ENCODE data around the gene NEK2.
A peak's percentile ranks its signal among the peaks of the same experiment; 100 is the strongest.
"Not testable (repeated sequence)": the region's sequence is repeated elsewhere in the genome, so short reads cannot be mapped to it uniquely, and the experiment has no call there.

The NEK2 gene

DNA sequence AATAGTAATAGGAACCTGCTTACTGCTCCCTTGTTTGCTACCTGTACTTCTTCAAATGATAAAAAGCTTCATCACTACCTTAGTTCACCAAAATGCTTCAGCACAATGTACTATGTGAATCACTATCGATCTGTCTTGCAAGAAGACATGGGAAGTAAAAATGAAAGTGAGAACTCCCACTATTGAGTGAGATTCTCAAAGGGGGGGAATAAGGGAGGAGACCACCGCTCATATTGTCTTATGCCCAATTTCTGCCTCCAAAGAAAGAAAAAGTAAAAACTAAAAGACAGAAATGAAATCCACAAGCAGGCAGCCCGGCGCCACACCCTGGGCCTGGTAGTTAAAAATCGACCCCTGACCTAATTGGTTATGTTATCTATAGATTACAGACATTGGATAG is 18.5 kb upstream of the NEK2 start:
- DNase-seq = not testable (repeated sequence)

DNA sequence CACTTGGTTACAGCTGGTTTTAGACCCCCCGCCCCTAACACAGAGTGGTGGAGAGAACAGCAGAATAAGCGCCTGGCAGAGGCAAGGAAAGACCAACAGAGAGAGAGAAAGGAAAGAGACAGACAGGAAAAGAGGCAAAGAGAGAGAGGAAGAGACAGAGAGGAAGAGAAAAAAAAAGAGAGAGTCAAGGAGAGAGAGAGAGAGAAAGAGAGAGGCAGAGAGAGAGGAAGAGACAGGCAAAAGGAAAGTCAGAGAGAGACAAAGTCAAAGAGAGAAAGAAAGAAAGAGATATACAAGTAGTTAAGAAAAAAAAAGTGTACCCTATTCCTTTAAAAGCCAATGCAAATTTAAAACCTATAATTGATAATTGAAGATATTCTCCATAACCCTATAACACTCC is 13.0 kb upstream of the NEK2 start:
- no peak for DNase-seq

DNA sequence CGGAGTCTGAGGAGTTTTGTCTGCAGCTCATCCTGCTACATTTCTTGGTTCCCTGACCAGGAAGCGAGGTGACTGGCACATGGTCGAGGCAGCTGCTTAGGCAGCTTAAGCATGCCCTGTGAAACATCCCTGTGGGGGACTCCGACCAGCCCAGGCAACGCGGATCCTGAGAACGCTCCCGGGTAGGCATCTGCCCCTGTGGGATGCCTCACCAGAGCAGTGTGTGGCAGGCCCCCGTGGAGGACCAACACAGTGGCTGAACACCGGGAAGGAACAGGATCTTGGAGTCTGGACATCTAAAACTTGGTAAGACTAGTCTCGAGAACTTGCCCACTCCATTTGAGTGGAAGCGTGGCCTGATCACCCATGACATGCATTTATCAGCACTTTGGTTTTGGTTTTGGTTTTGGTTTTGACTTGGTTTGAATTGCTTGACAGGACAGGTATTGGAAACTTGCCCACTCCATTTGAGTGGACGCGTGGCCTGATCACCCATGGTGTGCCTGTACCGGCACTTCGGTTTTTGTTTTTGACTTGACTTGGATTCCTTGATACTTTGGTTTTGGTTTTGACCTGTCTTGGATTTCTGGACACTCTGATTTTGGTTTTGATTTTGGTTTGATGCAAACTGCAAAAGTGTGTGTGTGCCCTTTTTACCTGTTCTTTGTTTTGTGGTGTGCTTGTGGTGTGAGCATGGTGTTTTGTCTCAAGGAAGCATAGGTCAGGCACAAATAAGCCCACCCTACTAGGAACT is 12.2 kb upstream of the NEK2 start:
- DNase-seq = no peak

DNA sequence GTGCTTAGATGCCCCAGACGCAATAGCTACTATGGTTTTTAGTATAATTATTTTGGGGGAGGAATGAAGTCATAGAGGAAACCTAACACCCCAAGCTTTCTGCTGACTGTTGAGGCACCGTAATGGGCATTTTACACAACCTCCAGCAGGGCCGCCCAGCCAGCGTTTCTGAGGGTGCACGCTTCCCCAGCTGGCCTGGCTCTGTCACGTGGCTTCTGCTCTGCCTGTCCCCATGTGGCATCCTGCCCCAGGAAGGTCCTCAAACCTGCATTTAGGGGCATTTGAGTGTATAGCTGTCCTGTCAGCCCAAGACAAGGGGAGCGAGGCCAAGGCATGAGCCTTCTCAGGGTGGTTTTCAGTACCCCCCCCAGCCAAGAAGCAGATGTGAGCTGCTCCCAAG is 10.4 kb upstream of the NEK2 start:
- no peak for DNase-seq

DNA sequence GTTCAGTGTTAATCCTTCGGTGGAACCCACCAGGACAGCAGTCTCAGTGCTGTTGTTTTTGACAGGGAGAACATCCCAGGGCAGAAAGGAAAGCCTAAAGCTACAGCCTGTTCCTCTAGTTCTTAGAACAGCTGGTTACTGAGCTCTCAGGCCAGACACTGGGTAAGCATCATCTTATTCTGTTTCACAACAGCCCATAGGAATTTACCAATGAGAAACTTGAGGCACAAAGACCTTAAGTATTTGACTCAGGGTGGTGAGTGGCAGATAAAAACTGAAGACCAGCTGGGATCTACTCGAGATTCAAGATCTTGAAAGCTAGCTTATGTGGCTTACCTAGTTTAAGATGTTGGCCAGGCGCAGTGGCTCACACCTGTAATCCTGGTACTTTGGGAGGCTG is 9.4 kb upstream of the NEK2 start:
- DNase-seq = no peak

DNA sequence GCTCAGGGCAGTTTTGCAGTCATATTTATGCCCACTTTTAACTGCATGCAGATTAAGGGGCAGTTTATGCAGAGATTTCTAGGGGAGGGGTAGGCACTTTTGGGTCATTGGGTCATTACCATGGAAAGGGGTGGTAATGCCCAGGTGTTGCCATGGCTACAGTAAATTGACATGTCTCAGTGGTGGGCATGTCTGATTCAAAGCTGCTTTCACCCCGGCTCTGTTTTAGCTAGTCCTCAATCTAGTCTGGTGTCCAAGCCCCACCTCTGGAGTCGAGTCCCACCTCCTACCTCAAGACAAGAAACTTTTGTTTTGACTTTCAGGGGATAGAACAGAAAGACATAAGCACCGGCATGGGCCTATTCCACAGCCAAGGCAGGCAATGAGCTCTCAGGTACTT is 8.9 kb upstream of the NEK2 start:
- no peak for DNase-seq

DNA sequence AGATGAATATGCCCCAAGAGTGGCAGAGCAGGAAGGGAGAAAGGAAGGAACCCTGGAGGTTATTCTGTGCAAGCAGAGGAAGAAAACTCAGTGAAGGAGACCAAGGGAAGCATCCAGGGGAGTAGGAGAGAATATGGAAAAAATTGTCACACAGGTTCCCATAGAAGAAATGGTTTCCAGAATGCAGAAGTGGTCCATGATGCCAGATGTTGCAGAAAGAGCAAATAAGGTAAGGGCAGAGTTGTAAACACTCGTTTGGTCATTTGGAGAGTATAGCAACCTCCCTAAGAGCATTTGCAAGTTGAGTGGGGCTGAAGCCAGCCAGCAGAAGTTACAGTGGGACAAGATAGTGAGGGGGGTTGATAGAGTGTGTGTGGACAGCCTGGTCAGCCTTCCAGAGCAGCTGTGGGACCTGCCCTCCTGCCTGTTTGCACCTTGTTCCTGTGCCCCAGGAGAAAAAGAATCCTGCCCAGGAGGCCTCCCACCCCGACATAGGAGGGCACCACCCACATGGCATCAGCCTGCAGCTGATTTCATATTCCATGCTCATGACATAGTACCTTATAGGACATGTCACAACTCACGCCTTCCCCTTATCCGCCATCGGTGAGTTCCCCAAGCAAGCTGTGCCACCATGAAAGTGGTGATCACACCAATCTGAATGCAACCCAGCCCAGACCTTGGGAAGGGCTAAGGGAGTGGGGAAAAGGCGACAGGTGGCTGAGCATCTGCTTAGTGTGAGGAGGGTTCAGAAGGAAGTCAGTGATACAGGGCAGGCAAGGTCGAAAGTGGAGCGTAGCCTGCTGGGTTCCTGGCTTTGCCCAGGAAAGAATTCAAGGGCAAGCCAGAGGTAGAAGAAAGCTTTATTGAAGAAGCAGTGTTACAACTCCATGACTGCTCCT is 8.2 kb upstream of the NEK2 start:
- DNase-seq = no peak

DNA sequence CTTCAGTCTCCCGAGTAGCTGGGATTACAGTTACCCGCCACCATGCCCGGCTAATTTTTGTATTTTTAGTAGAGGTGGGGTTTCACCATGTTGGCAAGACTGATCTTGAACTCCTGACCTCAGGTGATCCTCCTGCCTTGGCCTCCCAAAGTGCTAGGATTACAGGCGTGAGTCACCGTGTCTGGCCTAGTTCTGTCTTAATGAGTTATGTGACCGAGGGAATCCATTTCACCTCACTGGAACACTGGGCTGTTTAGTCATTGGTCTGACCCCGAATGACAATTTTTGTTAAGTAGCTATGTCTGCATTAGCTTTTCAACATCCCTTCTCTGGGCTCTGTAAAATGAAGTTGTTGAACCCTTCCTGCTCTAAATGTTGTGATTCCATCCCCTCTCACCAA is 6.8 kb upstream of the NEK2 start:
- DNase-seq = not testable (repeated sequence)

DNA sequence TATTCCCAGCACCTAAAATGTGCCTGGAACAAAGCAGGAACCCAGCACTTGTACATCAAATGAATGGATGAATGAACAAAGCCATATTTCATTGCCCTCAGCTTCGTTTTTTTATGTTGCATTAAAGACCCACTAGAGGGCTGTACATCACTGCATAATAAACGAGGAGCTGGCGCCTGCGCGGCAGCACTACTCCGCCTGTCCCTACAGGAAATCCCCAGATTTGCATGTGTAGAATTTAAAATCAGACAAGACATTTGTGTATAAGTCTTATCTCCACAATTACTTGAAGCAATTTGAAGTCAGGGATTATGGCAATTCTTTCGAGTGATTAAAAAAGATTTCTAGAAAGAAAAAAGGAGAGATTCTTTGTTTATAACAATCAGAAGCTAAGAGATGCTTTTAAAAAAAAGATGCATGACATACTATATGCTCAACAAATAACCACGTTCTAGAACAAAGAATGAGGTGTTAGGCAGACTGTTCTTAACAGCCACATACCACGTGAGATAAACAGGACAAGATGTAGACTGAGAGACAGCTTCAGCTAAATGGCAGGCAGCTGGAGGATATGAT is 5.4 kb upstream of the NEK2 start:
- DNase-seq = peak in 1 of 2 donors; percentile 79

DNA sequence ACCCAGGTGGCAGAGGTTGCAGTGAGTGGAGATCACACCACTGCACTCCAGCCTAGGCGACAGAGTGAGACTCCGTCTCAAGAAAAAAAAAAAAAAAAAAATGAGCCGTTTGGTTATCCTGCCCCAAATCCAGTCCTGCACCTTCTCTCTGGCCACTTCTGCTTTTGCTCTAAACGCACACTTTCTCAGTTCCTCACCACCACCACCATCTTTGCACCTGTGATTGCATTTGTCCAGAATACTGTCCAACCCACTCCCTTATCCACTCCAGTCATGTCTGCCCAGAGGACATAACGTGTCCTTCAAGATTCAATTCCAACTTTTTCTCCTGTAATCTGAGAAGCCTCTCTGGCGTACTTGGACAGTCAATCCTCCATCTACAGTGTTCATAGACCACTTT is 2.2 kb upstream of the NEK2 start:
- no peak for DNase-seq

DNA sequence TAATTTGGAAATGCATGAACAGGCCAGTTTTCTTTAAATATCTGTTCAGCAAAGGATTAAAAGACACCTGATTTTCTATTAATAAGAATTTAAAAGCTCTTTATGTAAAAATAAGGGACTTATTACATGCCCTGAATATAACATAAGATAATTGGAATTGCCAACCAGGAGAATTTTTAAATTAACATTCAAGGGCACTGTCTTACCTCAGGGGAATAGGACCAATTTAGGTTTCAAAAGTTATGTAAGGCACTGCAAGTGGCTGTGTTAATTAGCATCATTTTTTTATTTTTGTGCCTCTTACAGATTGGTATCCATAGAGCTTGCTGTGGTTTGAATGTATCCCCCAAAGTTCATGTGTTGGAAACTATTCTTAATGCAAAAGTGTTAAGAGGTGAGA is 1.3 kb upstream of the NEK2 start:
- DNase-seq = no peak

DNA sequence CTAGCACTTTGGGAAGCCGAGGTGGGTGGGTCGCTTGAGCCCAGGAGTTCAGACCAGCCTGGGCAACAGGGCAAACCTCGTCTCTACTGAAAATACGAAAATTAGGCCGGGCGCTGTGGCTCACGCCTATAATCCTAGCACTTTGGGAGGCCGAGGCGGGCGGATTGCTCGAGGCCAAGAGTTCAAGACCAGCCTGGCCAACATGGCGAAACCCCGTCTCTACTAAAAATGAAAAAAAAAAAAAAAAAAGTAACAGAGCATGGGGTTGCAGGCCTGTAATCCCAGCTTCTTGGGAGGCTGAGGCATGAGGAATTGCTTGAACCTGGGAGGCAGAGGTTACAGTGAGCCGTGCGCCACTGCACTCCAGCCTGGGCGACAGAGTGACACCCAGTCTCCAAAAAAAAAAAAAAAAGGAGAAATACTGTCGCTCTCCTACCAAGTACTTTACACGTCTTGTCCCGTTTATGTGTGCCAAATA is 724 bp upstream of the NEK2 start:
- DNase-seq = no peak

DNA sequence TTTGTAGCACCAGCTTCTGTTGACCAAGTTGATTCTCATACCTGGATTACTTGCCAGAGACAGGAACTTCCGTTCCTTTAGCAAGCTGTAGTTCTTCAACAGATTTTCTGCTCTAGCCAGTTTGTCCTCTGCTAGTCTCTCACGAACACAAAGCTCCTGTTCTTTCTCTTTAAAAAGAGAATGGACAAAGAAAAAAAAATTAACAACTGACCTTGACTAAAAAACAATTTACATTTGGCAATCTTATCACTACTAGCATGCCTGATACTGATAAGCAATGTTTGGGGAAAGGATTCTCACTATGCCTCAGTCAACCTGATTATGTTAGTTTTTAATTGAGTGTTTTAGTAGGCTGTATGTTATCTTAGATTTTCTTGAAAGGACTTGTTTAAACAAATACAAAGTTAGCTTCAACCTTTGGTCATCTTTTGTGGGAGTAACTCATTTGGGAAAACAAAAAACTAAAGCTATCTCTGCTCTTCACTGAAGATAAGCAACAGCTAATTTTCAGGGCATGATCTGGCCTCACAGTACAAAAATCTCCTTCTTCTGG is 8.3 kb downstream of the NEK2 start:
- DNase-seq = no peak

DNA sequence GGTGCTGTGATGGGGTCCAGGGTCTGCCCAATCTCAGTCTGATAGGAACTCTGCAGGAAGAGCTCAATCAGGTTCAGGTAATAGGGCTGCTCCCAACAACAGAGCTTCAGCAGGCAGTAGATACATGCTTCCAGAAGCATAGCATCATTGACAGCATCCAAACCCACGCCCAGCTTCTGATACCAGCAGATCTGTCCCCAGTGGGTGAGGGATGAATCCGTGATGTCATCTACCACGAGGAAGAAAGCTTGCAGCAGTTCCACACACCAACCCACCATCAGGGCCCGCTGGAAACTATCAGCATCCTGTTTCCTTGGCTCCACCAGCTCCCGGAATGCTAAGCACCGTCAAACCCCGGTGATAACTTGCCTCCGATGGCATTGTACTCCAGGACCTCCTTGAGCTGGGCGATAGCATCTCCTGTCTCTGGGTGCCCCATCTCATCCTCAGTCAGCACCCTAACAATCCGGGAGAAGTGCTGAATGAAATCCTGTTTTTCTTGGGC is 14.7 kb downstream of the NEK2 start:
- no peak for DNase-seq

DNA sequence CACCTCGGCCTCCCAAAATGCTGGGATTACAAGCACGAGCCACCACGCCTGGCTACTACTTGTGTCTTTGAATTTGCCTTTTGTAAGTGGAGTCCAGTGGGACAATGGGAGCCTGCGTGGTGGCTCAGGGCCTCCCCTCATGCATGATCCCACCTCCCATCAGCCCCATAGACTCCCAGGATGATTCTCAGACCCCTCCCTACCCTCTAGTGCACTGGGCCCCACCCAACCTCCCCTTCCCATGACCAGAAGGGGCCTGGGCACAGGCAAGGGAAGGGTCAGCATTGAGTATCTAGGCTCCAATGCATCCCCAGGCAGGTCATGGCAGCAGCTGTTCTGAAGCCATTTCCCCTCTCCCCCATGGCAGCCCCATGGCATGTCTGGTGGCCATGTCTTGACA is 18.7 kb downstream of the NEK2 start:
- DNase-seq = no peak

DNA sequence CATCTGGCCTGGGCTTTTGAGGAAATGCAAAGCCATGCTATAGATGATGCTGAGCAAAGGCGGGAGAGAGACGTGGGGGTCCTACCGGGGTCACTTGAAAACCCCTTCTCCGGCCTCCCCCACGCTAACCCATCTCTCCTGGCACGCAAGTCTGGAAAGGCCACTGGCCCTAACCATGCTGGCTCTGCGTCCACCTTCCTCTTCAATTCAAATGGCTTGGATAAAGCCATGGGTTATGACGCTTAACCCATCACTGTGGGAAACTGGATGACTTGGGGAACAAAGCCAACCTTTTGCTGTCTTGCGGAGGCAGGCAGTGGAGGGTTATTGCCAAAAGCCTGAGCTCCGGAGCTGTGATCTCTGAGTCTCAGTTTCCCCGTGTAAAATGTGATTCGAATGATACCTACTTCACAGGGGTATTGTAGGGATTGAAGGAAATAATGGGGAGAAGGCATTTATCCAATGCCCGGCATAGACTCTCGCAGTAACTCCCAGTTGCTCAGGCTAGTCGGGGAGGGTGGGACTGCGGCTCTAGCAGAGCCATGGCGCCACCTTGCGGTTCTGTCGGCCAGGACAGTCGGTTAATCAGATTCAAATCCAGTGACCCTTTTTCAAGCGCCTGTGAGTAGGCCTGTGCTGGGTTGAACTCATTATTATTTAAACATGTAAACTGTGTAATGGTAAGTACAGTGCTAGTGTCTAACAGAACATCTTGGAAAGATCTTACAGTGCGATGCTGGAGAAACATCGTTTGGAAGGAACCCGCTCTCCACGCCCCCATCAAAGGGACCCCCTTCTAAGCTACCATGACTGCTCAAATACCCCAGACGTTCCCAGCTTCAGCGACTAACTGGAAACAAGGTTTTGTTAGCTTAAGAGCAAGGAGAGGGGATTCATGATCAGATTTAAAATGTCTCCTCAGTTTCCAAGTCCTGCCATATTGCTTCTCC is 20.3 kb downstream of the NEK2 start:
- peak; percentile 45 to 60 for DNase-seq

DNA sequence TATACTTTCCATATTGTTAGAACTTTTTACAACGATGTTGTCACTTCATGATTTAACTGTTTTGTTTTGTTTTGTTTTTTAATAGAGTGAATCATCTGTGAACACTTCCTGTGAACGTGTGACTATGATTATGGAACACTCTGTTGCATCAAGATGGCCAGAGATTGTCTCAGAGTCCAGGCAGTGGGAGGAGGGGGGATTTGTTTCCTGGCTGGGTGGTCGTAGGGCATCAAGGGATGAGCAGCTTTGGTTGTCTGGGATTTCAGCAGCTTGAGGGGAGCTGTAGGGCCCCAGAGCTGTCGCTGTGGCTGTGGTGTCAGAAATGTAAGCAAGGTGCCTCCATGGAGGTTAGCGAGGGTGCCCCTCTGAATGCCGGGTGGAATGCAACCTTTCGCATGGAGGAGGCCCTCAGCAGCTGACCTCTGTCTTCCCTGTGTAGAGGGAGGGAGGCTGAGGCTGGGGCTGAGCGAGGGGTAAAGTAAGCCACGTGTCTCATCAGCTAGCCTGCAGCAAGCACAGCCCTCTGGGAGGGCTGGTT is 21.4 kb downstream of the NEK2 start:
- DNase-seq = no peak

DNA sequence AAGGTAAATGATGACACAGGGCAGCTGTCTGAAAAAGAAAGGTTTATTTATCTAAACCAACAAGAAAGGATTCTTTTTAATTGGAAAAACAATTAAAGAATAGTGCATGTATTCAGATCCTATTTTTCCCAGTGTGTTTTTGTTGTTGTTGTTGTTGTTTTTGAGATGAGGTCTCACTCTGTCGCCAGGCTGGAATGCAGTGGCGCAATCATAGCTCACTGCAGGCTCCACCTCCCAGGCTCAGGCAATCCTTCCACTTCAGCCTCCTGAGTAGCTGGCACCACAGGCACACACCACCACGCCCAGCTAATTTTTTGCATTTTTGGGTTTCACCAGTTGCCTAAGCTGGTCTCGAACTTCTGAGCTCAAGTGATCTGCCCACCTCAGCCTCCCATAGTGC is 22.1 kb downstream of the NEK2 start:
- no peak for DNase-seq

DNA sequence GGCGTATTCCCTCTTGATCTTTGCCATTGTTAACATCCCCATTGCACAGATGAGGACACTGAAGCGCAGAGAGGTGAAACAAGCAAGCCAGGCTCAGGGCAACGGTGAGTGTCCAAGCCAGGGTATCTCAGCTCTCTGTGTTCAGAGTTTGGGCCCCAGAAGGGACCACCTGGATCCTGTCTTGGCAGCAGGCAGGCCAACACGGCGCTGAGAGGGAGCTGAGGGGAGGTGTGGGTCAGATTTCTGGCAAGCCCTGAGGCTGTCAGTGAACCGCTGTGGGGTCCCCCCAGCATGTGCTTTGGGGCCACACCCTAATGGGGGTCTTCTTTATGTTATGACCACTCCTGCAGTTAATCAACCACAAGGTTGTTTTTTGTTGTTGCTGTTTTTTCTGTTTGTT is 23.1 kb downstream of the NEK2 start:
- DNase-seq = no peak

DNA sequence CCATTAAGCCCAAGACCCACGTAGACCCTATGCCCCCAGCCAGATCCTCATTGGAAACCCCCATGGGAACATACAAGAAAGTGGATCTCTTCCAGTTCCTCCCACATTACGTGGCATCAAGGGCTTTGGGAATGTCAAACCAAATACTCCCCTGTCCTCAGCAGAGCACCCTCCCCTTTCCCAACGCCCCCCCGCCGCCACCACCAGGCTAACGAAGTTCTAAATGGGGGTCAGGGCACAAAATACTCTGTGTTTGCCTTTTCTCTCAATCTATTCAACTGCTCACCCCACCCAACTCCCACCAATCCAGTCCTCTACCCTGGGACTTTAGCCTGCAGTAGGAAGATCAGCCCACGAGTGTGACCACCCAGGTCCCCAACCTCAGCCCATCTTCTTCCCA is 24.5 kb downstream of the NEK2 start:
- no peak for DNase-seq

DNA sequence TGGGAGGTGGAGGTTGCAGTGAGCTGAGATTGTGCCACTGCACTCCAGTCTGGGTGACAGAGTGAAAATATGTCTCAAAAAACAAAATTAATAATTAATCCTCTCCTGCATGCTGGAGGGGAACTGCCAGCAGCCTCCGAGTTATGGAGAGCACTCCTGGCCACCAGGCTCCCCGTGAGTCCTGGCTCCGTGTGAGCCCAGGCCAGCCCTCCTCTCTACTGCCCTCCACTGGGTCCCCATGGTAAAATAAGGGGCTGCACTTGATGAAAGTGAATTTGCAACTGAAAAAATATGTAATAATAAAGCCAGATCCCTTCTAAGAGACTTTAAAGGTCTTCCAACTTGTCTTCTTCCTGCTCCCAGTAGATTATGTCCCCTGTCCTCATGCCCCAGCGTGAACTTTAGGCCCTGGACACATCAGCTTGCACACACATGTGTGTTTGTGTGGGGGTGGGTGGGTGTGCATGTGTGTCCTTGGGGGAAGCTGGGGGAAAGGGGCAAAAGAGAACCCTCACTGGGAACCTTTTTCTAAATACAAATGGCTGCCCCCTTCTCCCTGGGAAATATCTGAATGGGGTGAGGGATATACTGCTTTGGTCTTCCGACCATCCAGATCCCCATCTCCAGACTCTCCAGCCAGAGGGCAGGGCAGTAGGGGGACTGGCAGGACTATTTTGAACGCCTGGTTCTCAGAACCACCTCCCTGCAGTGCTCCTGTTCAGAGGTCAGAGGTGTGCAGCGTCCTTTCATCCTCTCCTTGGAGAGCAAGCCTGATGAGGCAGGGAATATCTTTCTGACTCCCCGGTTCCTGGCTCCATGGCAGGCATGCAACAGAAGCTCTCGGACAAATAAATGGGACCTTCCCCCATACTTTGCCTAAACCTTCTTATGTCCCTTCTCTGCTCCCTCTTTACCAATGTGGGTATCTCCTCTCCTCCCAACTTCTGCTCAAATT is 26.2 kb downstream of the NEK2 start:
- DNase-seq = peak in 1 of 2 donors; percentile 35

Measured in bone marrow (tissue), 2 donors.